Gastroesophageal sphincter (tissue), 3 donors: ENCODE data around the gene IL12B.

Experiments used
- CTCF ChIP-seq, 4 experiments: fragments of 200-600 bp in 2 of 4; fragments of 450-650 bp in 2 of 4; sonication (generic) in 1 of 4; IDR thresholded peaks; one replicate each; pipeline ENCODE4 v1.5.1; 2017 to 2019; ENCODE audit warnings: antibody characterized with exemption in 4 of 4, mild to moderate bottlenecking in 2 of 4, moderate library complexity in 2 of 4
- EP300 ChIP-seq: sonication (generic); formaldehyde crosslinking; IDR thresholded peaks from one replicate; pipeline ENCODE4 v1.6.1; 2017; ENCODE audit warnings: antibody characterized with exemption, mild to moderate bottlenecking
- POLR2A ChIP-seq, 2 donors: fragments of 450-650 bp; IDR thresholded peaks; one replicate each; pipeline ENCODE4 v1.6.1; 2017; ENCODE audit warnings: antibody characterized with exemption in 2 of 2, mild to moderate bottlenecking in 2 of 2, moderate library complexity in 1 of 2
- POLR2AphosphoS5 ChIP-seq: sonication (generic); formaldehyde crosslinking; IDR thresholded peaks from one replicate; pipeline ENCODE4 v1.6.1; 2017; ENCODE audit warnings: antibody characterized with exemption

GRCh38 chr5:159345336-159345735 lies 15.0 kb upstream of the IL12B start:
- TF ChIP-seq EP300 (no peak), CTCF (IDR thresholded peaks at IDR 0.05) (no peak), POLR2A (IDR thresholded peaks at IDR 0.05) (no peak), POLR2AphosphoS5 (no peak)
